LNCaP clone FGC (cell line): ENCODE results near the gene YEATS4.

Source experiments
- DNase-seq: peaks from one replicate; pipeline ENCODE4 v3.0.0-alpha.2; 2011; ENCODE audit warnings: low read depth
- H3K4me3 ChIP-seq: 2 replicates; pipeline ENCODE4 v1.5.1; 2011; ENCODE audit warnings: mild to moderate bottlenecking, low read depth, low read length, control low read depth
- TF ChIP-seq, protein P1 (sequence below): IDR thresholded peaks from 2 replicates; pipeline ENCODE4 v1.5.1; 2012; ENCODE audit warnings: mild to moderate bottlenecking; ENCODE audit not compliant: control insufficient read depth, insufficient read depth; ENCODE audit errors: extremely low read depth

The YEATS4 gene

GRCh38 chr12:69404851-69405565, 45.5 kb downstream of the YEATS4 start:
- DNase-seq: no peak
- no peak overlapping the region for H3K4me3 ChIP-seq

DNA sequence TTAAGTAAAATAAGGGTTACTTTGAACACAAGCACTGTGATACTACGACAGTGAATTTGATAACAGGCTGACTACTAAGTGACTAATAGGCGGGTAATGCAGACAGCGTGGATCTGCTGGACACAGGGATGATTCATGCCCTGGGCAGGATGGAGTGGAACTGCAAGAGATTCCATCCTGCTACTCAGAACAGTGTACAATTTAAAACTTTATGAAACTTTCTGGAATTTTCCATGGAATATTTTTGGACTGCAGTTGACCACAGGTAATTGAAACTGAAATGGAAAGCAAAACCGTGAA, 46.0 kb downstream of the YEATS4 start:
- TF ChIP-seq, protein P1, sequence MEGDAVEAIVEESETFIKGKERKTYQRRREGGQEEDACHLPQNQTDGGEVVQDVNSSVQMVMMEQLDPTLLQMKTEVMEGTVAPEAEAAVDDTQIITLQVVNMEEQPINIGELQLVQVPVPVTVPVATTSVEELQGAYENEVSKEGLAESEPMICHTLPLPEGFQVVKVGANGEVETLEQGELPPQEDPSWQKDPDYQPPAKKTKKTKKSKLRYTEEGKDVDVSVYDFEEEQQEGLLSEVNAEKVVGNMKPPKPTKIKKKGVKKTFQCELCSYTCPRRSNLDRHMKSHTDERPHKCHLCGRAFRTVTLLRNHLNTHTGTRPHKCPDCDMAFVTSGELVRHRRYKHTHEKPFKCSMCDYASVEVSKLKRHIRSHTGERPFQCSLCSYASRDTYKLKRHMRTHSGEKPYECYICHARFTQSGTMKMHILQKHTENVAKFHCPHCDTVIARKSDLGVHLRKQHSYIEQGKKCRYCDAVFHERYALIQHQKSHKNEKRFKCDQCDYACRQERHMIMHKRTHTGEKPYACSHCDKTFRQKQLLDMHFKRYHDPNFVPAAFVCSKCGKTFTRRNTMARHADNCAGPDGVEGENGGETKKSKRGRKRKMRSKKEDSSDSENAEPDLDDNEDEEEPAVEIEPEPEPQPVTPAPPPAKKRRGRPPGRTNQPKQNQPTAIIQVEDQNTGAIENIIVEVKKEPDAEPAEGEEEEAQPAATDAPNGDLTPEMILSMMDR: no peak
- H3K4me3 ChIP-seq: no peak overlapping the region
- no peak for DNase-seq

More at GRCh38 chr12:69404851-69405565, 45.5 kb downstream of the YEATS4 start:
- TF ChIP-seq, protein P1: no peak

DNA sequence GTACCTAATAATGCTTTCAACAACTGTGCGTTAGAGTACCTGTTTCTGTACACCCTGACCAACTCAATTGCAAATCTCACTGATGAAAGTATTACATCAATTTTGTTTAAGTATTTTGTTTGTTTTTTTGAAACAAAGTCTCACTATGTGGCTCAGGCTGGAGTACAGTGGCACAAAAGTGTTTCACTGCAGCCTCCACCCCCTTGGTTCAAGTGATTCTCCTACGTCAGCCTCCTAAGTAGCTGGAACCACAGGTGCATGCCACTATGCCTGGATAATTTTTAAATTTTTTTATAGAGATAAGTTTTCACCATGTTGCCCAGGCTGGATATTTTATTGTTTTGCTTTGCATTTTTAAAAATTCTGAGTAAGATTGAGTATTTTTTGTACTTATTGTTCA, 46.7 kb downstream of the YEATS4 start:
- no peak overlapping the region for H3K4me3 ChIP-seq
- no peak for DNase-seq
- TF ChIP-seq, protein P1: no peak

GRCh38 chr12:69410571-69410970, 51.0 kb downstream of the YEATS4 start:
- TF ChIP-seq, protein P1: no peak
- DNase-seq: no peak

DNA sequence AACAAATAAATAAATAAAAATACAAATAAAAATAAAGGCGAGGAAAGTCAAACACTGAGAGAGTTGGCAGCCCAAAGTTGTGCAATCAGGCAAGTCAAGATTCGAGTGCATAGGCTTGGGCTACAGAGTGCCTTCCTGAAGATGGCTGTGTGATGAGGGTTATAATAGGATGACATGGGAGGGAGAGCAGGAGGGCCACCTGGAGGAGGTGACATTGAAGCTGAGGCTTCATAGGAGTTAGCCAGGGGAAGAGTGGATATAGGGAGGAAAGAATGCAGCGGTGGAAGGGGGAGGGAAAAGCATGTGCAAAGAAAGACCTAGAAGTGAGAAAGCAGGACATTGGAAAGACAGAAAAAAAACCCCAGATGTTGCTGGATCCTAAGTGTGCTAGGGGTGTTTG, 53.1 kb downstream of the YEATS4 start:
- H3K4me3 ChIP-seq: no peak overlapping the region
- TF ChIP-seq, protein P1: no peak
- DNase-seq: no peak

More at GRCh38 chr12:69410571-69410970, 51.0 kb downstream of the YEATS4 start:
- no peak overlapping the region for H3K4me3 ChIP-seq

GRCh38 chr12:69415471-69416275, 56.1 kb downstream of the YEATS4 start:
- H3K4me3 ChIP-seq: no peak overlapping the region
- TF ChIP-seq, protein P1: peak; percentile 75
- peak; percentile 21 for DNase-seq
